HCT116 (cell line): ENCODE results near the gene S1PR2. TPM values are rescaled to one million over a fixed set of nuclear protein-coding genes. Genes with fewer than 3 reads are reported as not detected.

Source experiments
- ATAC-seq: fragments of 200-7000 bp; cut with Tn5 transposase; 2 replicates; pipeline ENCODE4 v1.9.1; 2020; ENCODE audit warnings: mild to moderate bottlenecking, moderate library complexity
- BruUV-seq: library from RNA; stranded (reverse); fragments of 400-500 nt; replicated peaks from 2 replicates; lab custom pipeline; 2021; lab: Mats Ljungman, UMichigan
- CTCF ChIA-PET: fragments of 300-600 bp; sonication (Branson Sonifier 250); formaldehyde crosslinking; loops from one replicate; lab custom pipeline; 2021; ENCODE audit warnings: antibody characterized with exemption; lab: Charles Lee
- POLR2A ChIA-PET: fragments of 300-600, 350-600 bp; sonication (Branson Sonifier 250); formaldehyde crosslinking; loops from one replicate; lab custom pipeline; 2021; ENCODE audit warnings: antibody characterized with exemption; lab: Charles Lee
- RAD21 ChIA-PET, 2 experiments: fragments of 300-600 bp; sonication (Branson Sonifier 250); formaldehyde crosslinking; loops; one replicate each; lab custom pipeline; 2023; ENCODE audit warnings: low total read pairs in 2 of 2; ENCODE audit not compliant: uncharacterized antibody in 2 of 2, unreplicated experiment in 2 of 2, low non-redundant PET in 1 of 2; lab: Charles Lee
- DNase-seq: peaks from one replicate; pipeline ENCODE4 v3.0.0-alpha.2; 2010; ENCODE audit warnings: low read depth, low spot score
- H2AFZ ChIP-seq: fragments of 200-600 bp; shearing (Covaris generic), sonication (generic); 2 replicates; pipeline ENCODE4 v1.6.1; 2017; ENCODE audit warnings: low read depth, mixed run types, mixed read lengths, antibody characterized with exemption, low read length; ENCODE audit not compliant: poor library complexity, severe bottlenecking
- H3K27ac ChIP-seq: 2 replicates; pipeline ENCODE4 v1.5.1; 2012; ENCODE audit warnings: low read depth, low read length
- H3K27me3 ChIP-seq: fragments of 200-600 bp; sonication (generic); 2 replicates; pipeline ENCODE4 v1.6.1; 2016; ENCODE audit warnings: mixed run types, low read length, mixed read lengths; ENCODE audit not compliant: insufficient read depth
- H3K36me3 ChIP-seq, 2 experiments: fragments of 200-500 bp in 1 of 2; fragments of 200-600 bp in 1 of 2; sonication (Bioruptor generic) in 1 of 2; sonication (generic) in 1 of 2; 2 replicates each; pipeline versions ENCODE4 v1.5.1 to v1.6.1; 2014 to 2016; ENCODE audit warnings: low read length in 2 of 2, inconsistent platforms in 1 of 2, mixed read lengths in 1 of 2, mixed run types in 1 of 2; ENCODE audit not compliant: insufficient read depth in 2 of 2, control insufficient read depth in 1 of 2
- H3K4me1 ChIP-seq, 2 experiments: fragments of 200-600 bp in 1 of 2; sonication (generic) in 1 of 2; 2 replicates each; pipeline versions ENCODE4 v1.5.1 to v1.6.1; 2012 to 2017; ENCODE audit warnings: low read length in 2 of 2, inconsistent platforms in 1 of 2, mild to moderate bottlenecking in 1 of 2, mixed read lengths in 1 of 2, mixed run types in 1 of 2, moderate library complexity in 1 of 2; ENCODE audit not compliant: insufficient read depth in 2 of 2, control insufficient read depth in 1 of 2
- H3K4me2 ChIP-seq: fragments of 200-600 bp; sonication (generic); 2 replicates; pipeline ENCODE4 v1.6.1; 2017; ENCODE audit warnings: mixed run types, low read length, mixed read lengths
- H3K4me3 ChIP-seq, 2 experiments: fragments of 200-600 bp in 1 of 2; sonication (generic) in 1 of 2; replicated peaks in 1 of 2; 2 replicates each; pipeline ENCODE4 v1.5.1; 2011 to 2016; ENCODE audit warnings: low read length in 2 of 2, control low read depth in 1 of 2, low read depth in 1 of 2, mild to moderate bottlenecking in 1 of 2, mixed read lengths in 1 of 2, mixed run types in 1 of 2
- H3K79me2 ChIP-seq: fragments of 200-600 bp; sonication (generic); 2 replicates; pipeline ENCODE4 v1.6.1; 2017; ENCODE audit warnings: mild to moderate bottlenecking, mixed run types, low read length, moderate library complexity, mixed read lengths; ENCODE audit not compliant: insufficient read depth
- H3K9ac ChIP-seq: fragments of 200-600 bp; sonication (generic); 2 replicates; pipeline ENCODE4 v1.6.1; 2016; ENCODE audit warnings: low read length, mixed read lengths
- H3K9me2 ChIP-seq: fragments of 200-600 bp; sonication (generic), shearing (Covaris generic); 2 replicates; pipeline ENCODE4 v1.6.1; 2017; ENCODE audit warnings: mixed run types, mild to moderate bottlenecking, moderate library complexity; ENCODE audit not compliant: insufficient read depth
- H3K9me3 ChIP-seq, 2 experiments: fragments of 200-500 bp in 1 of 2; fragments of 200-600 bp in 1 of 2; sonication (Bioruptor generic) in 1 of 2; sonication (generic) in 1 of 2; 2 replicates each; pipeline ENCODE4 v1.6.1; 2014 to 2017; ENCODE audit warnings: low read length in 2 of 2, mixed read lengths in 2 of 2, inconsistent platforms in 1 of 2, low read depth in 1 of 2, mild to moderate bottlenecking in 1 of 2, mixed run types in 1 of 2, moderate library complexity in 1 of 2; ENCODE audit not compliant: control insufficient read depth in 1 of 2, insufficient read depth in 1 of 2
- H4K20me1 ChIP-seq: fragments of 200-600 bp; sonication (generic), shearing (Covaris generic); 2 replicates; pipeline ENCODE4 v1.6.1; 2017; ENCODE audit warnings: mixed run types, mild to moderate bottlenecking, moderate library complexity; ENCODE audit not compliant: insufficient read depth
- CBX3 ChIP-seq: IDR thresholded peaks from 2 replicates; pipeline ENCODE4 v1.6.1; 2012; ENCODE audit warnings: low read depth
- ELF1 ChIP-seq: IDR thresholded peaks from 2 replicates; pipeline ENCODE4 v1.6.1; 2012; ENCODE audit warnings: low read depth, borderline replicate concordance
- EZH2 ChIP-seq: fragments of 200-600 bp; sonication (generic); IDR thresholded peaks from 2 replicates; pipeline ENCODE4 v1.6.1; 2017; ENCODE audit warnings: antibody characterized with exemption, mixed run types
- MAX ChIP-seq: IDR thresholded peaks from 2 replicates; pipeline ENCODE4 v1.6.1; 2012
- POLR2A ChIP-seq: IDR thresholded peaks from 2 replicates; pipeline ENCODE4 v1.7.0; 2011; ENCODE audit warnings: borderline replicate concordance; ENCODE audit not compliant: insufficient read depth, insufficient read length; ENCODE audit errors: extremely low read depth
- POLR2AphosphoS5 ChIP-seq: IDR thresholded peaks from 2 replicates; pipeline ENCODE4 v1.6.1; 2011; ENCODE audit warnings: mild to moderate bottlenecking, low read depth, low read length, moderate library complexity
- SIN3A ChIP-seq: IDR thresholded peaks from 2 replicates; pipeline ENCODE4 v1.6.1; 2012; ENCODE audit warnings: low read depth
- SP1 ChIP-seq: IDR thresholded peaks from 2 replicates; pipeline ENCODE4 v1.6.1; 2012; ENCODE audit warnings: low read depth
- SRF ChIP-seq: IDR thresholded peaks from 2 replicates; pipeline ENCODE4 v1.6.1; 2012; ENCODE audit warnings: low read depth
- TCF7L2 ChIP-seq: IDR thresholded peaks from 2 replicates; pipeline ENCODE4 v1.7.0; 2011; ENCODE audit warnings: borderline replicate concordance, inconsistent platforms; ENCODE audit not compliant: insufficient read depth, insufficient read length; ENCODE audit errors: extremely low read depth
- ZBTB33 ChIP-seq: IDR thresholded peaks from 2 replicates; pipeline ENCODE4 v1.6.1; 2011; ENCODE audit warnings: mild to moderate bottlenecking, low read length, moderate library complexity; ENCODE audit not compliant: insufficient replicate concordance; ENCODE audit errors: extremely low read depth
- ZFX ChIP-seq: fragments of 450-650 bp; IDR thresholded peaks from 2 replicates; pipeline ENCODE4 v1.6.1; 2017
- ZNF274 ChIP-seq: fragments of 200-500 bp; sonication (Bioruptor generic); IDR thresholded peaks from 2 replicates; pipeline ENCODE4 v1.6.1; 2014; ENCODE audit warnings: mild to moderate bottlenecking, low read depth, low read length, inconsistent platforms
- intact Hi-C: fragments of 100-400 bp; cut with micrococcal nuclease; formaldehyde crosslinking; loops from 2 replicates; pipeline ENCODE4 v1.10.0; 2022
- total RNA-seq: library from RNA; stranded (reverse); gene quantifications from one replicate; pipeline ENCODE4 v1.2.1, GENCODE V29; 2021; ENCODE audit not compliant: unreplicated experiment
- TF ChIP-seq, protein P1 (sequence below): IDR thresholded peaks from 2 replicates; pipeline ENCODE4 v1.6.1; 2012; ENCODE audit warnings: low read depth
- TF ChIP-seq, protein P2 (sequence below): IDR thresholded peaks from 2 replicates; pipeline ENCODE4 v1.6.1; 2012

The S1PR2 gene
- total RNA-seq, 1 experiment from 2014 or later: 6.1 TPM

DNA sequence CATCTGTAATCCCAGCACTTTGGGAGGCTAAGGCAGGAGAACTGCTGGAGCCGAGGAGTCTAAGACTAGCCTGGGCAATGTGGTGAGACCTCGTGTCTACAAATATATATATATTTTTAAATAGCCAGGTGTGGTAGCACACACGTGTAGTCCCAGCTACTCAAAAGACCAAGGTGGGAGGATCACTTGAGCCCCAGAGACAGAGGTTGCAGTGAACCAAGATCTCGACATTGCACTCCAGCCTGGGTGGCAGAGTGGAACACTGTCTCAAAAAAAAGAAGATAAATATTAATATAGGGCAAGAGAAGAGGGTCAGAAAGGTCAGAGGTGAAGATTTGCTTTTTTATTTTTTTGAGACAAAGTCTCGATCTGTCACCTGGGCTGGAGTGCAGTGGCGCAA is 15.4 kb upstream of the S1PR2 start (continued):
- TF ChIP-seq ZBTB33 (no peak), ZFX (no peak), POLR2AphosphoS5 (no peak)

DNA sequence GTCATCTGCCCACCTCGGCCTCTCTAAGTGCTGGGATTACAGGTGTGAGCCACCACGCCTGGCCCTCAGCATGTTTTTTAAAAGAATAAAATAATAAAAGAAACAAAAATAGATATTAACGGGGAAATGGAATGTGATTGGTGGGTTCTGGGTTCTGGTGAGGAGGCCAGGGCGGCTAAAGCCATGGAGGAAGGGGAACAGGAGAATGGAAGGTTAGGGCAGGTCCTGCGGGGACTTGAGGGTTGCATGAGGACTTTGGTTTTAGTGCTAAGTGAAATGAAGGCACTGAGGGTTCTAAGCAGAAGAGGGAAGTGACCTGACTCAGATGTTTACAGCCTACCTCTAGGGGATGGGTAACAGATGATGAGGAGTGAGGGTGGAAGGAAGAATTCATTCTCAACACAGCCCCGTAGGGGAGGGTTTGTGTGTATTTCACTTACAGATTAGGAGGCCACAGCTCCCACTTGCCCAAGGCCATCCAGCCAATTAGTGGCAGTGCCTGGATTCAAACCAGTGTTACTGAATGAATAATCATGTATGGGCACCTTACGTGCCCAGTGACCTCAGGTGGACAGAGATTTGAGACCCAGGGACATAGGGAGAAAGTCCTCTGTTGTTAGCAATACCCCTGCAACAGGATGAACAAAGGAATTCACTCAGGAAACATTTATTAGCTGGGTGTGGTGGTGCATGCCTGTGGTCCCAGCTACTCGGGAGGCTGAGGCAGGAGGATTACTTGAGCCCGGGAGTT is 14.2 kb upstream of the S1PR2 start:
- ChIA-PET CTCF (interaction anchor here (0.7 kb wide), 1 partner anchor 149 kb away, joined by 3 read pairs; no protein-coding TSS in a partner anchor), RAD21 (interaction anchor here in 1 of 2 experiments (0.6 kb wide), 1 partner anchor 308 kb away, joined by 3 read pairs; no protein-coding TSS in a partner anchor), POLR2A (no interaction called here)
- TF ChIP-seq SRF: no peak
- TF ChIP-seq CBX3: no peak
- no peak for TF ChIP-seq EZH2
- TF ChIP-seq, protein P1, sequence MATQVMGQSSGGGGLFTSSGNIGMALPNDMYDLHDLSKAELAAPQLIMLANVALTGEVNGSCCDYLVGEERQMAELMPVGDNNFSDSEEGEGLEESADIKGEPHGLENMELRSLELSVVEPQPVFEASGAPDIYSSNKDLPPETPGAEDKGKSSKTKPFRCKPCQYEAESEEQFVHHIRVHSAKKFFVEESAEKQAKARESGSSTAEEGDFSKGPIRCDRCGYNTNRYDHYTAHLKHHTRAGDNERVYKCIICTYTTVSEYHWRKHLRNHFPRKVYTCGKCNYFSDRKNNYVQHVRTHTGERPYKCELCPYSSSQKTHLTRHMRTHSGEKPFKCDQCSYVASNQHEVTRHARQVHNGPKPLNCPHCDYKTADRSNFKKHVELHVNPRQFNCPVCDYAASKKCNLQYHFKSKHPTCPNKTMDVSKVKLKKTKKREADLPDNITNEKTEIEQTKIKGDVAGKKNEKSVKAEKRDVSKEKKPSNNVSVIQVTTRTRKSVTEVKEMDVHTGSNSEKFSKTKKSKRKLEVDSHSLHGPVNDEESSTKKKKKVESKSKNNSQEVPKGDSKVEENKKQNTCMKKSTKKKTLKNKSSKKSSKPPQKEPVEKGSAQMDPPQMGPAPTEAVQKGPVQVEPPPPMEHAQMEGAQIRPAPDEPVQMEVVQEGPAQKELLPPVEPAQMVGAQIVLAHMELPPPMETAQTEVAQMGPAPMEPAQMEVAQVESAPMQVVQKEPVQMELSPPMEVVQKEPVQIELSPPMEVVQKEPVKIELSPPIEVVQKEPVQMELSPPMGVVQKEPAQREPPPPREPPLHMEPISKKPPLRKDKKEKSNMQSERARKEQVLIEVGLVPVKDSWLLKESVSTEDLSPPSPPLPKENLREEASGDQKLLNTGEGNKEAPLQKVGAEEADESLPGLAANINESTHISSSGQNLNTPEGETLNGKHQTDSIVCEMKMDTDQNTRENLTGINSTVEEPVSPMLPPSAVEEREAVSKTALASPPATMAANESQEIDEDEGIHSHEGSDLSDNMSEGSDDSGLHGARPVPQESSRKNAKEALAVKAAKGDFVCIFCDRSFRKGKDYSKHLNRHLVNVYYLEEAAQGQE: no peak
- no peak for TF ChIP-seq TCF7L2
- TF ChIP-seq ELF1: no peak
- TF ChIP-seq, protein P2, sequence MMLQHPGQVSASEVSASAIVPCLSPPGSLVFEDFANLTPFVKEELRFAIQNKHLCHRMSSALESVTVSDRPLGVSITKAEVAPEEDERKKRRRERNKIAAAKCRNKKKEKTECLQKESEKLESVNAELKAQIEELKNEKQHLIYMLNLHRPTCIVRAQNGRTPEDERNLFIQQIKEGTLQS: no peak
- TF ChIP-seq POLR2AphosphoS5: no peak
- TF ChIP-seq POLR2A: no peak
- no peak for TF ChIP-seq ZNF274
- TF ChIP-seq SIN3A: no peak
- TF ChIP-seq ZBTB33: no peak
- TF ChIP-seq SP1: no peak
- no peak for TF ChIP-seq MAX
- intact Hi-C loops: no loop called here
- Histone ChIP-seq H3K4me1 (peaks cover 35 to 57% of the 10 kb centered on the region in 2 experiments), H3K27me3 (no peaks in the 10 kb centered on the region), H3K9me3 (no peaks in the 10 kb centered on the region), H3K36me3 (no peaks in the 10 kb centered on the region), H3K4me2 (peak overlapping the region; percentile 54), H3K9me2 (no peaks in the 10 kb centered on the region), H3K4me3 (no peak overlapping the region), H2AFZ (no peak overlapping the region), H3K79me2 (no peaks in the 10 kb centered on the region), H4K20me1 (no peaks in the 10 kb centered on the region), H3K9ac (no peak overlapping the region), H3K27ac (no peak overlapping the region)
- DNase-seq (no peak), ATAC-seq (peak; percentile 18; the same call in 1 of the 2 replicates)
- no TSS peak for BruUV-seq
